D721Med (cell line): Measurements from ENCODE around the gene ST6GALNAC6.
A peak's percentile ranks its signal among the peaks of the same experiment; 100 is the strongest.

ENCODE experiments used
- DNase-seq: peaks from one replicate; pipeline ENCODE4 v3.0.0; 2011; ENCODE audit warnings: low spot score; ENCODE audit not compliant: insufficient read length
- FAIRE-seq: peaks from 2 replicates; lab custom pipeline; 2011; peaks lifted over from hg19 to GRCh38; lab: Jason Lieb, UNC
- TF ChIP-seq, protein P1 (sequence below): IDR thresholded peaks from 2 replicates; pipeline ENCODE4 v1.5.1; 2012; ENCODE audit warnings: mild to moderate bottlenecking, control low read depth; ENCODE audit not compliant: insufficient read depth; ENCODE audit errors: missing control alignments

Gene ST6GALNAC6

DNA sequence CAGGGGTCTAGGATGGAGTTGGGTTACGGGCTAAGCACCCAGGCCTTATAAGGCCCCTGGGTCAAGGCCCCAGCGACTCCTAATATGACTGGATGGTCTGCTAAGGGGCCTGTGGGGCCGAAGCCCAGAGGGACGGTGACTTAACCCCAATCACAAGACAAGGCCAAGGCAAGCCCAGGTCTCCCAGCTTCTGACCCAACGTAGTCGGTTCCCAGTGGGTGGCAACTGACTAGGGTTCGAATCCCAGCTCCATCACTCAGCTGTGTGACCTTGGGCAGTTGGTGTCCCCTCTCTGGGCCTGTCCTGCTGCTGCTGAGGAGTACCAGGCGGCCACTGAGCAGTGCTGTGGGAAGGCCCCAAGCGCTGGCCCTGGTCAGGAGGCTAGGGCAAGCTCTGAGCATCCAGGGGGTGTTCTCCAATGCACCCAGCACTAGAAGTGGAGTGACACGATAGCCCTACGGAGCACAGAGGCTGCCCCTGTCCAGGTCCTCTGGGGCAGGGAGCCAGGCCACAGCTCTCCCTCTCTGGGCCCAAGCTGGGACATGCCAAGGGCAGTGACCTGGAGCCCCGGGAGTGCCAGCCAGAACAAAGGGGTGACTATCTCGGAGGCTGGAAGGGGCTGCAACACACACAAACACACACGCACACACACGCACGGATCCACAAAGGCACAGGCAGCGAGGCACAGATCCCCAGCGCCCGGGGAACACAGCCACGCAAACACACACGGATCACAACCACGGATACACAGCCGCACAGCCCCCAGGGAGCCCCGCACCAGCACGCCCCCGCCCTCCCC lies 22.4 kb downstream of the ST6GALNAC6 start:
- TF ChIP-seq, protein P1, sequence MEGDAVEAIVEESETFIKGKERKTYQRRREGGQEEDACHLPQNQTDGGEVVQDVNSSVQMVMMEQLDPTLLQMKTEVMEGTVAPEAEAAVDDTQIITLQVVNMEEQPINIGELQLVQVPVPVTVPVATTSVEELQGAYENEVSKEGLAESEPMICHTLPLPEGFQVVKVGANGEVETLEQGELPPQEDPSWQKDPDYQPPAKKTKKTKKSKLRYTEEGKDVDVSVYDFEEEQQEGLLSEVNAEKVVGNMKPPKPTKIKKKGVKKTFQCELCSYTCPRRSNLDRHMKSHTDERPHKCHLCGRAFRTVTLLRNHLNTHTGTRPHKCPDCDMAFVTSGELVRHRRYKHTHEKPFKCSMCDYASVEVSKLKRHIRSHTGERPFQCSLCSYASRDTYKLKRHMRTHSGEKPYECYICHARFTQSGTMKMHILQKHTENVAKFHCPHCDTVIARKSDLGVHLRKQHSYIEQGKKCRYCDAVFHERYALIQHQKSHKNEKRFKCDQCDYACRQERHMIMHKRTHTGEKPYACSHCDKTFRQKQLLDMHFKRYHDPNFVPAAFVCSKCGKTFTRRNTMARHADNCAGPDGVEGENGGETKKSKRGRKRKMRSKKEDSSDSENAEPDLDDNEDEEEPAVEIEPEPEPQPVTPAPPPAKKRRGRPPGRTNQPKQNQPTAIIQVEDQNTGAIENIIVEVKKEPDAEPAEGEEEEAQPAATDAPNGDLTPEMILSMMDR = no peak
- peak; percentile 41 for DNase-seq
- FAIRE-seq = no peak

DNA sequence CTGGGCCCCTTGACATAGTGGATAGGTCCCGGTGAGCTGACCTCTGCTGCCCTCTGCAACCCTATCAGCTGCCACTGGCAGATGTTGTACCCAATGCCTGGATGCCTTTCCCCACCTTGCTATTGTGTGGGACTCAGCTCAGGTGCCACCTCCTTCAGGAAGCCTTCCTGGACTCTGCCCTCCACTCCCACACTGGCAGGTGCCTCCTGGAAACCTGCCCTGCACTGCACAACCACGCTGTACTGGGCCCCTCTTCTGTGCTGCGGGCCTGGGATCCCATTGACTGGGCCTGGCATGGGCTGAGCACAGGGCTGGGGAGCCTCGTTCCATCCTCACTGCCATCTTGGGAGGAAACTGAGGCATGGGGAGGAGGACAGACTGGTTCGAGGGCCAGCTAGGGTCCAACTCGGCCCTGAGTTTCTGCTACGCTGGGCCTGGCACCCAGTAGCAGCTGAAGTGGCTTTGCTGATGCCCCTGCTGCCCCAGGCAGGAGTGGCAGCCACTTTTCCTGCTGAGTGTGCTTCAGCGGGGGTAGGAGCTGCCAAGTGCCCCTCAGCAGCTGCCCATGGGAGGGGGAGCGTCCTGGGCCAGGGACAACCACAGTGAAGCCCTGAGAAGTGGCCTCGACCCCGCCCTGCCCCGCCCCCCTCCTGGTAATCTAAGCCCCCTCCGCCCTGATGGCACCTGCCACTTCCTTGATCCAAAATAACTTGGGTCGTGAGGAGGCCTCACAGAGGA lies 23.2 kb downstream of the ST6GALNAC6 start:
- TF ChIP-seq, protein P1 = no peak
- no peak for DNase-seq
- FAIRE-seq = no peak

DNA sequence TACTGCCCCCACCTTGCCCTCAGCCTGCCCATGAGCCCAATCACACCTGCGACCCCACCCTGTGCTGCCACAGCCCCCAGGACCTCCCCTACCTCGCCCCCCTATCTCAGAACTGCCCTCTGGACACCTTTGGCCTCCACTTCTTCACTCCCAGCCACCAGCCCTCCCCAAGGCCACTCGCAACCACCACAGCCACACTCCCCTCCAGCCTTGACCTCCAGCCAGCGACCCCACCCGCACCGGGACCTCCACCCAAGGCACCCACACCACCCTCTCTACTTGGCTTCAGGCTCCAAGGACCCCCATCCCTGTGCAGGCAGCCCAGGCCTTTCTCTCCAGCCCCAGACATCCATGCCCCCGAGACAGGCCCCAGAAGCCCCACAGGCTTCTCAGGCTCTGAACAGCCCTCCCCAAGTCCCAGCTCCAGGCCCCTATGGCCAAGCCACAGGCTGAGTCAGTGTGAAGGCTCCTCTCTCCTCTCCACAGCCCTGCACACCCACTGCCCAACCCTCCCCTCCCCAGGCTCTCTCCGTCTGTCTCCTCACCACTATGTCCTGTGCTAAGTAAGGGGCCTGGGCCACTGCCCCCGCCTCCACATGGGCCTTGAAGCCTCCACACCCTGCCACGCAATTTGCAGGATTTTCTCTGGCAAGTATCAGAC lies 24.0 kb downstream of the ST6GALNAC6 start:
- no peak for FAIRE-seq
- no peak for DNase-seq

DNA sequence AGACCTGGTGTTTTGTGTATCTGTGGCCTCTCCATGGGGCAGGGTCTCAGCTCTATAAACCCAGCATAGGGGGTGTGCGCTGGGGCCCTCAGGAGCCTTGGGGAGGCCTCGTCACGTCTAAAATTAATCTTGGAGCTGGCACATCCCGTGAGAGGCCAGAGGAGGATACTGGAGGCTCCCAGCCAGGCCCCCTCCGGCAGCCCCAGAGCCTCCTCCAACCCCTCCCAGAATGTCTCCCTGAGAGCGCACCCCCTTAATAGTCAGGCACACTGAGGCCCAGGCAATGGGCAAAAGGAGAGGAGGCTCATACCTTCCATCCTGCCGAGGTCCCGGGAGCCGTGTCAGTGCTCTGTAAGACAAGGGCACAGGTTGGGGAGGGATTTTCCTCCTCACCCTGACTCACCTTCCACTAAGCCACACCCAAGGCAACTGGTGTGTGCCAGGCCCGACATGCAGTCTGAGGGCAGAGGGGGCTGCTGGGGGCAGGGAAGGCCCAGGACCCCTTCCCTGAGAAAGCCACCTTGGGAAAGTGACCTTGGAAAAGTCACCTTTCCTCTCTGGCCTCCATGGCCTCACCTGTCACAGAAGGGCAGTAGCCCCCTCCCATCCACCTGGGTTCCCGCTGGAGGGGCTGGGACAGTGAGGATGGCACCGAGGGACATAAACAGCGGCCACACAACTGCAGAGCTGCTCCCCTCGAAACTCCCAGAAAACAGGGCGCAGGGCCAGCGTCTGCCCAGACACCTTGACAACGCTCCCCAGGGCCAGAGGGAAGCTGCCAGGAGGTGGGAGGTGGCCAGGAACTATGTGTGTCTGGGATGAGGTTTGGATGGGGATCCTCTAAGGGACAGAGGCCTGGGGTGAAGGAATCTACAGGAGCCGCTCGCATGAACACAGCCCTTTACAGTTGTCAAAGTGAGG lies 24.8 kb downstream of the ST6GALNAC6 start:
- DNase-seq = no peak
- no peak for FAIRE-seq
- TF ChIP-seq, protein P1 = no peak

More for the DNA sequence above, 24.0 kb downstream of the ST6GALNAC6 start:
- TF ChIP-seq, protein P1 = no peak

DNA sequence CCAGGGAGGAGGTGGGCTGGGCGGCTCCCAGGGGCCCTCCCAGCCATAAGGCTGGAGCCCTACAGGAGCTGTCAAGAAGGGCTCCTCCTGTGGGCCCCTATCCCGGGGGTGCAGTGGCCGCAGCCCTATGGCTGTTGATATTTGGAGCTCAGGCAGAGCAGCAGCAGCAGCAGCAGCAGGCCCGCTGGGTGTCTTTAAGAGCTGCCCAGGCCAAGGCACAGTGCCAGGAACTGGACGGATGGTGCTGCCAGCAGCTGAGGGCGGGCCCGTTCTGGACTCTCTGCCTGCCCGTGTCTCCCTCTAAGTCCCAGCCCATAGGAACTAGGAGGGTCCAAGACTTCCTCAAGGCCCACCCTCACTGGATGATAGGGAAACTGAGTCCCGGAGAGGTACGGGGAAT lies 25.5 kb downstream of the ST6GALNAC6 start:
- TF ChIP-seq, protein P1 = no peak
- no peak for FAIRE-seq

DNA sequence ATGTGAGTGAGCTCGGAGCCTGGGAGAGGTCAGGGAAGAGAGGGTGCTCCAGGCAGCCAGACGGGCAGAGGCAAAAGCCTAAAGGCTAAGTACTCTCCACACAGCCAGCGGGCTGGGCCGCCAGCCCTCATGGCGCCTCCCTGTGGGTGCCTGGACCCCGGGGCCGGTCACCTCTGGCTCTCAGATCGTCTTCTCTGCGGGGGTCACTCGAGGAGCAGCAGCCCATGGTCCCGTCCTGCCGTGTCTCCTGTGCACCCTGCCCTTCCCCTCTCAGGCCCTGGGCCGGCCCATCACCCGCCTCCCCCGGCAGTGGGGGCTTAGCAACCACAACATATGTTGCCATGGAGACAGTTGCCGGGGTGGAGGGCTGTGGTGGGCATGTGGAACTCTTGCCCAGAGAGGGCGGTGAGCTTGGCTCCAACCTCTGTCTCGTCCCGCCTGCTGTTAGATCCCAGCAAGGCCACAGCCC lies 26.1 kb downstream of the ST6GALNAC6 start:
- DNase-seq (no peak), FAIRE-seq (no peak)
- TF ChIP-seq, protein P1 = no peak

More for the DNA sequence above, 25.5 kb downstream of the ST6GALNAC6 start:
- DNase-seq = no peak
